DND-41 (cell line): ENCODE measurements around the gene FAM209A.

Experiments used
- ATAC-seq: fragments of 200-7000 bp; cut with Tn5 transposase; 3 replicates; pipeline ENCODE4 v1.9.1; 2021; ENCODE audit warnings: low read depth; ENCODE audit not compliant: insufficient read depth
- DNase-seq: peaks from one replicate; pipeline ENCODE4 v3.0.0-alpha.2; 2020
- H2AFZ ChIP-seq: 2 replicates; pipeline ENCODE4 v1.6.0; 2012; ENCODE audit warnings: low read depth, low read length
- H3K27ac ChIP-seq: 2 replicates; pipeline ENCODE4 v1.5.1; 2012; ENCODE audit warnings: low read length, inconsistent platforms
- H3K27me3 ChIP-seq: fragments of 200-600 bp; sonication (generic); 2 replicates; pipeline ENCODE4 v1.6.0; 2012; ENCODE audit warnings: low read length, mild to moderate bottlenecking, inconsistent platforms; ENCODE audit not compliant: insufficient read depth, poor library complexity
- H3K36me3 ChIP-seq: 2 replicates; pipeline ENCODE4 v1.5.1; 2012; ENCODE audit warnings: low read length, inconsistent platforms; ENCODE audit not compliant: insufficient read depth
- H3K4me1 ChIP-seq: 2 replicates; pipeline ENCODE4 v1.5.1; 2012; ENCODE audit warnings: mild to moderate bottlenecking, low read length; ENCODE audit not compliant: insufficient read depth
- H3K4me2 ChIP-seq: 2 replicates; pipeline ENCODE4 v1.6.0; 2012; ENCODE audit warnings: mild to moderate bottlenecking, moderate library complexity, low read length, inconsistent platforms; ENCODE audit not compliant: insufficient read depth
- H3K4me3 ChIP-seq, 2 experiments: fragments of 200-600 bp in 1 of 2; shearing (Covaris generic) in 1 of 2; 2 replicates each; pipeline ENCODE4 v1.5.1; 2012 to 2016; ENCODE audit warnings: inconsistent platforms in 2 of 2, low read length in 2 of 2, mild to moderate bottlenecking in 2 of 2, low read depth in 1 of 2, moderate library complexity in 1 of 2
- H3K79me2 ChIP-seq: 2 replicates; pipeline ENCODE4 v1.6.0; 2012; ENCODE audit warnings: low read length, inconsistent platforms; ENCODE audit not compliant: insufficient read depth
- H3K9ac ChIP-seq: 2 replicates; pipeline ENCODE4 v1.6.0; 2012; ENCODE audit warnings: low read depth, mild to moderate bottlenecking, inconsistent platforms, low read length, moderate library complexity
- H3K9me3 ChIP-seq: 2 replicates; pipeline ENCODE4 v1.5.1; 2012; ENCODE audit warnings: low read length, moderate library complexity, mild to moderate bottlenecking, inconsistent platforms; ENCODE audit not compliant: insufficient read depth, severe bottlenecking
- H4K20me1 ChIP-seq: 2 replicates; pipeline ENCODE4 v1.6.0; 2012; ENCODE audit warnings: low read length; ENCODE audit not compliant: insufficient read depth
- CTCF ChIP-seq: IDR thresholded peaks from 2 replicates; pipeline ENCODE4 v1.5.1; 2012; ENCODE audit warnings: borderline replicate concordance, low read length, moderate library complexity, mild to moderate bottlenecking; ENCODE audit not compliant: poor library complexity, severe bottlenecking; ENCODE audit errors: extremely low read depth
- EZH2 ChIP-seq: IDR thresholded peaks from 3 replicates; pipeline ENCODE4 v1.6.1; 2012; ENCODE audit warnings: borderline replicate concordance, low read depth, mild to moderate bottlenecking, moderate library complexity, low read length, inconsistent platforms; ENCODE audit not compliant: severe bottlenecking

FAM209A gene

GRCh38 chr20:56573986-56574385, 49.4 kb downstream of the FAM209A start:
- ATAC-seq (no peak), DNase-seq (no peak)
- Histone ChIP-seq H3K4me3 (no peak overlapping the region), H3K79me2 (no peaks in the 10 kb centered on the region), H3K4me2 (no peak overlapping the region), H3K4me1 (no peaks in the 10 kb centered on the region), H2AFZ (no peak overlapping the region), H4K20me1 (0 out of 2 replicates have a peak, but pooled peaks cover 4% of the 10 kb centered on the region), H3K27ac (no peak overlapping the region), H3K9ac (no peak overlapping the region), H3K27me3 (peaks cover 5% of the 10 kb centered on the region), H3K36me3 (no peaks in the 10 kb centered on the region), H3K9me3 (no peaks in the 10 kb centered on the region)
- TF ChIP-seq CTCF = no peak
- no peak for TF ChIP-seq EZH2

GRCh38 chr20:56574531-56575142, 50.1 kb downstream of the FAM209A start:
- DNase-seq (no peak), ATAC-seq (no peak)
- H3K4me3 ChIP-seq = no peak overlapping the region
- no peaks in the 10 kb centered on the region for H3K4me1 ChIP-seq
- H3K79me2 ChIP-seq = no peaks in the 10 kb centered on the region
- no peaks in the 10 kb centered on the region for H3K9me3 ChIP-seq
- TF ChIP-seq CTCF (no peak), EZH2 (no peak)
- H3K9ac ChIP-seq = no peak overlapping the region
- H2AFZ ChIP-seq = no peak overlapping the region
- H3K36me3 ChIP-seq = no peaks in the 10 kb centered on the region
- H3K27ac ChIP-seq = no peak overlapping the region
- H4K20me1 ChIP-seq = 0 out of 2 replicates have a peak, but pooled peaks cover 4% of the 10 kb centered on the region
- peaks cover 5% of the 10 kb centered on the region for H3K27me3 ChIP-seq
- H3K4me2 ChIP-seq = no peak overlapping the region

DNA sequence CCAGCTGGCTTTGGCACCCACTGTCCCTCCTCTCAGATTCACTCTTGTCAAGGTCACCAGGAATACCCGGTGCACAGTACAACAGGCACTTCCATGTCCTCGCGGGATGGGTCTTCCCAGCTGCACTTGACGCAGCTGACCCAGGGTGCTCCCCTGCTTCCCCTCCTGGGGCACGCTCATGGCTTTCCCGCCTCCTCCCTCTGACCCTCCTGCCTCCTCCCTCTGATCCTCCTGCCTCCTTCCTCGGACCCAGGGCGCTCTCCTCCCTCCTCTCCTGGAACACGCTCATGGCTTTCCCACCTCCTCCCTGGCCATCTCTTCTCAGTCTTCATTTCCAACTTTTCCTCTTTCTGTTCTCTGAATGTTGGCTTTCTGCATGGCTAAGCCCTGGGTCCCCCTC, 50.6 kb downstream of the FAM209A start:
- Histone ChIP-seq H4K20me1 (0 out of 2 replicates have a peak, but pooled peaks cover 4% of the 10 kb centered on the region), H3K4me2 (no peak overlapping the region), H2AFZ (no peak overlapping the region), H3K79me2 (no peaks in the 10 kb centered on the region), H3K9ac (no peak overlapping the region), H3K9me3 (no peaks in the 10 kb centered on the region), H3K27ac (no peak overlapping the region), H3K36me3 (no peaks in the 10 kb centered on the region), H3K4me1 (no peaks in the 10 kb centered on the region), H3K4me3 (no peak overlapping the region), H3K27me3 (peaks cover 5% of the 10 kb centered on the region)
- TF ChIP-seq EZH2 (no peak), CTCF (no peak)
- DNase-seq = no peak
- no peak for ATAC-seq
